ENCODE data around the gene IL4R.
A peak's percentile ranks its signal among the peaks of the same experiment; 100 is the strongest.

IL4R gene

GRCh38 chr16:27359615-27360014 is 45.8 kb downstream of the IL4R start:
- no peak for DNase-seq (ENCODE audit: low read depth)

GRCh38 chr16:27361987-27362386 is 48.2 kb downstream of the IL4R start:
- no peak for DNase-seq (ENCODE audit: low read depth)

DNA sequence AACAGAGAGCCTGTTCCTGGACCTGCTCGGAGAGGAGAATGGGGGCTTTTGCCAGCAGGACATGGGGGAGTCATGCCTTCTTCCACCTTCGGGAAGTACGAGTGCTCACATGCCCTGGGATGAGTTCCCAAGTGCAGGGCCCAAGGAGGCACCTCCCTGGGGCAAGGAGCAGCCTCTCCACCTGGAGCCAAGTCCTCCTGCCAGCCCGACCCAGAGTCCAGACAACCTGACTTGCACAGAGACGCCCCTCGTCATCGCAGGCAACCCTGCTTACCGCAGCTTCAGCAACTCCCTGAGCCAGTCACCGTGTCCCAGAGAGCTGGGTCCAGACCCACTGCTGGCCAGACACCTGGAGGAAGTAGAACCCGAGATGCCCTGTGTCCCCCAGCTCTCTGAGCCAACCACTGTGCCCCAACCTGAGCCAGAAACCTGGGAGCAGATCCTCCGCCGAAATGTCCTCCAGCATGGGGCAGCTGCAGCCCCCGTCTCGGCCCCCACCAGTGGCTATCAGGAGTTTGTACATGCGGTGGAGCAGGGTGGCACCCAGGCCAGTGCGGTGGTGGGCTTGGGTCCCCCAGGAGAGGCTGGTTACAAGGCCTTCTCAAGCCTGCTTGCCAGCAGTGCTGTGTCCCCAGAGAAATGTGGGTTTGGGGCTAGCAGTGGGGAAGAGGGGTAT is 48.9 kb downstream of the IL4R start:
- DNase-seq (ENCODE audit: low read depth): no peak

DNA sequence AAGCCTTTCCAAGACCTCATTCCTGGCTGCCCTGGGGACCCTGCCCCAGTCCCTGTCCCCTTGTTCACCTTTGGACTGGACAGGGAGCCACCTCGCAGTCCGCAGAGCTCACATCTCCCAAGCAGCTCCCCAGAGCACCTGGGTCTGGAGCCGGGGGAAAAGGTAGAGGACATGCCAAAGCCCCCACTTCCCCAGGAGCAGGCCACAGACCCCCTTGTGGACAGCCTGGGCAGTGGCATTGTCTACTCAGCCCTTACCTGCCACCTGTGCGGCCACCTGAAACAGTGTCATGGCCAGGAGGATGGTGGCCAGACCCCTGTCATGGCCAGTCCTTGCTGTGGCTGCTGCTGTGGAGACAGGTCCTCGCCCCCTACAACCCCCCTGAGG is 49.5 kb downstream of the IL4R start:
- DNase-seq (ENCODE audit: low read depth): no peak

DNA sequence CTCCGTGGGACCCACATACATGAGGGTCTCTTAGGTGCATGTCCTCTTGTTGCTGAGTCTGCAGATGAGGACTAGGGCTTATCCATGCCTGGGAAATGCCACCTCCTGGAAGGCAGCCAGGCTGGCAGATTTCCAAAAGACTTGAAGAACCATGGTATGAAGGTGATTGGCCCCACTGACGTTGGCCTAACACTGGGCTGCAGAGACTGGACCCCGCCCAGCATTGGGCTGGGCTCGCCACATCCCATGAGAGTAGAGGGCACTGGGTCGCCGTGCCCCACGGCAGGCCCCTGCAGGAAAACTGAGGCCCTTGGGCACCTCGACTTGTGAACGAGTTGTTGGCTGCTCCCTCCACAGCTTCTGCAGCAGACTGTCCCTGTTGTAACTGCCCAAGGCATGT is 50.0 kb downstream of the IL4R start:
- DNase-seq (ENCODE audit: low read depth): no peak

GRCh38 chr16:27364493-27365141 is 50.8 kb downstream of the IL4R start:
- DNase-seq (ENCODE audit: low read depth): no peak

GRCh38 chr16:27365142-27366089 is 51.6 kb downstream of the IL4R start:
- DNase-seq (ENCODE audit: low read depth): no peak

DNA sequence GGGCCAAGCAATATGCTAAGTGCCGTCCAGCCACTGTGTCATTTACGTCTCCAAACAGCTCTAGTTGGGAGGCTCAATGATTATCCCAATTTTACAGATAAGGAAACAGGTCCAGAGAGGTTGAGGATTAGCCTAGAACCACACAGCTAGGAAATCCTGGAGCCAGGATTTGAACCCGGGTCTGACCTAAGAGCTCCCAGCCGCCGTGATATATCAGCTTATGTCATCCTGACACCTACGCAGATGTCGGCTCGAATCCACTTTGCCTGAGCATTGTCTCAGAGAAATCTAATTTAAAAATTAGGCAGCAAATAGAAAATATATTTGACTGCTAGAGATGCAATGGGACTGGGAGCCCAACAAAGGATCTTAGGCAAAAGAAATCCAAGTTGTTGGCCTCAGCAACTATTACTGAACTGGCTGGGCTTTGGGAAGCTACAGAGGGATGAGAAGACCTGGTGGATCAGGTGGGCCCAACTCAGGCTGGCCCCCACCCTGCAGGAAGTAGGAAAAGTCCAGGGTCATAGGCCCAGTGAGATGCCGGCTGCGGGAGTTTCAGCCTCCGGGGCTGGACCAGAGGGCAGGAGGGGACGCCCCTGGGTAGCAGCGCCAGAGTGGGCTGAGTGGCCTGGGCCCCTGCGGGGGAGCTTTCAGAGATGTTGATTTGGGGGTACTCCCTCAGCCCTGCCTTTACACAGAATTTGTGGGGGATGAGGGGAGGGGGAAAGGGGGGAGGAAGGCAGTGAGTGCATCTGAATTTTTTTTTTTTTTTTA is 53.1 kb downstream of the IL4R start:
- no peak for DNase-seq (ENCODE audit: low read depth)

GRCh38 chr16:27367461-27368357 is 53.9 kb downstream of the IL4R start:
- peak; percentile 81 for DNase-seq (ENCODE audit: low read depth)

- no peak for DNase-seq (ENCODE audit: low read depth)
Observed at GRCh38 chr16:27368358-27368722, 54.6 kb downstream of the IL4R start.

DNA sequence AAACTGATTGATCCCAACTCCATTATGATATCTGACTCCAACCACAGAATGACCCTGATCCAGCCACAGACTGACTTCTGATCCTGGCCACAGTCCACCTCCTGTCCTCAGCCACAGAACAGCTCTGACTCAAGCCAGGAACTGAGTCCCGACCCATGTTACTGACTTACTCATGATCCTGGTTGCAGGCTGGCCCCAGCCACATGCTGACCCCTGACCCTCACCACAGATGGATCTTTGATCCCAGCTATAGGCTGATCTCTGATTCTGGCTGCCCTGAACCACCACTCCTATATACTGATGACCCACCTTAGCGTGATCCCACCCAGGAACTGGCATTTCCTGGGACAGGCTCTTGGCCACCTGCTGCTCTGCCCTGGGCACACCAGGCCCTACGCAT is 56.0 kb downstream of the IL4R start:
- no peak for DNase-seq (ENCODE audit: low read depth)

DNA sequence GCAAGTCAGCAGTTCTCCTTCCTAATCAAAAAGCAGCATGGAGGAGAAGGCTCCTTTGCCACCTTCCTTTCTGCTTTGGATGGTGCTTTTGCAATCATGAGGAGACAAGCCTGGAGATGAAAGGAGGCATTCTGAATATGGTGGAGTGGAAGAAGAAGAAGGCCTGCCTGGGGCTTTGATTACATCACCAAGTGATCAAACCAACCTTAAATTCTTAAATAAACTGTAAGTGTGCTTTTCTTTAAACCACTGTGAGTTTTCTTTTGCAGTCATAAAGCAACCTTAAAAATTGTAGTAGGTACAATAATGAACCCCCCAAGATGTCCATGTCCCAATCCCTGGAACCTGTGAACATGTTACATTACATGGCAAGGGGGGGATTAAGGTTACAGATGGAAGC is 56.5 kb downstream of the IL4R start:
- no peak for DNase-seq (ENCODE audit: low read depth)

DNA sequence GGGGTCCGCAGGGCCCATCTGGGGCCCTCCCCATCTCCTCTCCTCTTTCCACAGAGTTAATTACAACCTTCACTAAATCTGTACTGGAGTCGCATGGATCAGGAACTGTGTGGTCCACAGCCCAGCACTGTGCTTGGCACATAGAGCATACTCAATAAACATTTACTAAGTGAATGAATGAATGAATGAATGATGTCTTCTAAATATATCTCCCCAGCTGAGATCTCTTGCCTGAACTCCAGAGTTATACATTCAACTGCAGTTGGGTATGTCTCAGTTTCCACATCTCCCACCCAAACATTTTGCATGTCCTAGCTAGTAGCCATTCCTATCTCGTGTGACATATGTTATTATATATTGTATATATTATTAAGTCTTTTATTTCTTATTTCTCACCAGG is 59.5 kb downstream of the IL4R start:
- DNase-seq (ENCODE audit: low read depth): no peak

DNA sequence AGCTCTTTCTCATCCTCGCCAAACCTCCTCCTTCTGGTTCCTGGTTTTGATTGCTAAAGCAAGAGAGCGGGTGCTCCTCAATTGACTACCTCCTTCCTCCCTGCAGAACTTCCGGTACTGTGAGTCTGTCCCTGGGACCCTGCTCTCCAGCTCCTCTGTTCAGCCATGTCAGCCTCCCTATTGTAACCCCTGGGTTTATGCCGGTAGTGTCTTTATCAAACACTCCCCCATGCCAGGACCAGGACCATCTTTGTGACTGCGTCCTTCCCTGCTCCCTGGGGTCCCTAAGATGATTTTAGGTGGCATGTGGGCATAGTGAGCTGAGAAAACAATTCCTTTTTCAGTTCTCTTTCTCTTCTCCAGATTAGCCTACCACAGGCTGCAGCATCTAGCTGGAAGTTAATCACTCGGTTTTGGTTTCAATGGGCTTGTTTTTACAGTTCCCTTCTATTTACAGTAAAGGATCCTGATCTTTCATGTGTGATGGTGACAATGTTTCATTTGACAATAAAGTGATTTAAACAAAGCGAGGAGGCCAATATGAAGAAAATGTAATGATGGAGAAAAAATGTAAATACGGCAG is 60.5 kb downstream of the IL4R start:
- DNase-seq (ENCODE audit: low read depth): no peak

DNA sequence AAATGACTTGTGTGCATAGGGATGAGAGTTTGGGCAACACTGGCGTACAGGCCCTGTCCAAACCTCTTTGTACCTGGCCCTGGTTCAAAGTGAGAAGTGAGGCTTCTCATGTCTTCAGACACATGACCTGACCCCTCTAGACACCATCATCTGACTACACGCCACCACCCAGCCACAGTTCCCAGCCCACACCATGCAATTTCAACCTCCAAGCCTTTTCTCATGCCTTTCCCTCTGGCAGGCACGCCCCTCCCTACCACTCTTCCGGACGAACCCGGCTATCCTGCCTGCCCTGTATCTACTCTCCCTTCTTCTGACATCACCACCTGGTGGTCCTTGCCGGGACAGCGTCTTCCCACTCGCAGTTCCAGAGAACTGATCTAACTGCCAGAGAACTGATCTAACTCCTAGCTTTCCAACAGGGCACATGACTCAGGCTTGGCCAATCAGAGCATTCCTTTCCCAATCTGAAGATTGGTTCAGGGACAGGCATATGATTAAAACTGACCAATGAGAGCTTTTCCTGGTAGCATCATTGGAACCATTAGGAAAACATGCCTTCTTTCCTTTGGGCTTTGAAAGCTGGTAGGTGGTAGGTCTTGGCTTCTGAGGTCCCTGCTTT is 61.1 kb downstream of the IL4R start:
- no peak for DNase-seq (ENCODE audit: low read depth)

- no peak for DNase-seq (ENCODE audit: low read depth)
Observed at GRCh38 chr16:27377666-27378485, 64.1 kb downstream of the IL4R start.

DNA sequence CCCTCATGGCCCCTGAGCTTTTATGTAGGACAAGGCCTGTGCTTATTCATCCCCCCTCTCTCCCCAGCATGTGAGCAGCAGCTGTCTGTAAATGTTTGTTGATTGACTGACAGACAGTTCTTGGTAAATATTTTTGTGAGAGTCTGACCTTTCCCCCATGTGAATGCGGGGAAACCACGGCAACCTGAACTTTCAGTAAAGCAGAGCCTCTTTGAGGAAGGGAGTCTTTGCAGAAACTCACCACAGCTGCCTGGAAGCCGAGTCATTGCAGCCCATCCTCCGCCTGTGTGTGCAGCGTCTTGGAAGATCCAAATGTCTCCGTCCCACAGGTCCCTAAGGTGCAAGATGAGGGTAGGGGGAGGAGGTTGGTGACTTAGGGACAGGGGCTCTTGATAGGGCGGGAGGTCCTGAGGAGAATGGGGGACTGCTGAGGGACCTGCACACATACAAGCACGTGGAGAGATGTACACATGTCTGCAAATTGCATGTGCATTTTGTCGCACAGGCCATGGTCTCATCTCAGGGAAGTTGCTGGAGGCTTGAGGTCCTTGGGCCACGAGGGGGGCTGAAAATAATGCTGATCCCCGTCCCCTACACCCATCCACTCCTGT is 65.2 kb downstream of the IL4R start:
- DNase-seq (ENCODE audit: low read depth): no peak

GRCh38 chr16:27379919-27380318 is 66.1 kb downstream of the IL4R start:
- no peak for DNase-seq (ENCODE audit: low read depth)

- no peak for DNase-seq (ENCODE audit: low read depth)
Observed at GRCh38 chr16:27381236-27381635, 67.5 kb downstream of the IL4R start.

All from activated T-helper 9 cell treated with anti-CD3 and anti-CD28 coated beads, Interleukin-2, amount 50 U/mL, for 16 hours (primary cell).